Prostate gland (tissue), 2 donors: ENCODE data around the gene GNB1. TPM values are rescaled to one million over a fixed set of nuclear protein-coding genes. Genes with fewer than 3 reads are reported as not detected.

Source experiments
- DNase-seq: peaks from one replicate; pipeline ENCODE4 v3.0.0-alpha.2; 2019; ENCODE audit warnings: low spot score
- H3K27ac ChIP-seq, 2 donors: fragments of 200-600 bp; sonication (generic); 2 replicates each; pipeline ENCODE4 v1.5.1; 2017 to 2019
- H3K27me3 ChIP-seq: fragments of 200-600 bp; sonication (generic); replicated peaks from 2 replicates; pipeline ENCODE4 v1.5.1; 2019; ENCODE audit not compliant: insufficient read depth
- H3K36me3 ChIP-seq, 2 donors: fragments of 200-600 bp; sonication (generic); 1 replicate in 1 of 2; 2 replicates in 1 of 2; pipeline versions ENCODE4 v1.5.1 to v1.8.1; 2017 to 2019
- H3K4me1 ChIP-seq: fragments of 200-600 bp; sonication (generic); replicated peaks from 2 replicates; pipeline ENCODE4 v1.5.1; 2019
- H3K4me3 ChIP-seq, 2 donors: fragments of 200-600 bp; sonication (generic); 2 replicates each; pipeline ENCODE4 v1.5.1; 2017 to 2019
- H3K9me3 ChIP-seq: fragments of 200-600 bp; sonication (generic); 2 replicates; pipeline ENCODE4 v1.5.1; 2017
- POLR2A ChIP-seq: fragments of 450-650 bp; IDR thresholded peaks from one replicate; pipeline ENCODE4 v1.6.1; 2016; ENCODE audit warnings: antibody characterized with exemption, mild to moderate bottlenecking
- POLR2AphosphoS5 ChIP-seq: sonication (generic); formaldehyde crosslinking; IDR thresholded peaks from one replicate; pipeline ENCODE4 v1.6.1; 2017; ENCODE audit warnings: antibody characterized with exemption
- WGBS: methylation state at CpG from one replicate; pipeline ENCODE4 v1.1.5; 2018; 5-methylcytosine and 5-hydroxymethylcytosine counted together
- intact Hi-C: fragments of 100-400 bp; cut with DNase I; formaldehyde crosslinking; loops from one replicate; pipeline ENCODE4 v1.14.2; 2022
- total RNA-seq, 2 donors: library from RNA; depleted of rRNA; stranded (reverse); fragments of >200 nt; gene quantifications; one replicate each; pipeline ENCODE4 v1.1.0, GENCODE V29; 2016
- TF ChIP-seq, protein P1 (sequence below), 4 experiments: fragments of 200-600 bp in 2 of 4; fragments of 450-650 bp in 2 of 4; sonication (generic) in 2 of 4; IDR thresholded peaks; 1 replicate in 3 of 4; 2 replicates in 1 of 4; pipeline ENCODE4 v1.5.1; 2016 to 2019; ENCODE audit warnings: antibody characterized with exemption in 4 of 4, mild to moderate bottlenecking in 2 of 4, moderate library complexity in 2 of 4

Gene GNB1
- total RNA-seq, 2 donors from 2014 or later = 163 to 233 TPM

DNA sequence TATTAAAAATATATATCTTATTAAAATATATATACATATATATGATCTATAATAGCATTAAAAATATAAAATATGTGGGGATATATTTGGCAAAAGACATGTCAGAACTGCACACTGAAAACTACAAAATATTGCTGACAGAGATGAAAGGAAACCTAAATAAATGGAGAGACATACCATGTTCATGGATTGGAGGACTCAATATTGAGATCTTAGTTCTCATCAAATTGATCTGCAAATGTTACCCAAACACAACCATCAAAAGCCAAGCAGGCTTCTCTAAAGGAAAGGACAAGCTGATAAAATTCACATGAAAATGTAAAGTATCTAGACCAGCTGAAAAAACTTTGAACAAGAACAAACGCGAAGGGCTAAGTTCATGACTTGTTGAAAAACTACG, 119.8 kb downstream of the GNB1 start:
- Histone ChIP-seq H3K27me3 (no peaks in the 10 kb centered on the region), H3K27ac (no peak overlapping the region), H3K9me3 (no peaks in the 10 kb centered on the region), H3K4me3 (no peak overlapping the region), H3K36me3 (no peaks in the 10 kb centered on the region), H3K4me1 (peaks cover 6% of the 10 kb centered on the region)
- no peak for TF ChIP-seq POLR2A
- TF ChIP-seq, protein P1, sequence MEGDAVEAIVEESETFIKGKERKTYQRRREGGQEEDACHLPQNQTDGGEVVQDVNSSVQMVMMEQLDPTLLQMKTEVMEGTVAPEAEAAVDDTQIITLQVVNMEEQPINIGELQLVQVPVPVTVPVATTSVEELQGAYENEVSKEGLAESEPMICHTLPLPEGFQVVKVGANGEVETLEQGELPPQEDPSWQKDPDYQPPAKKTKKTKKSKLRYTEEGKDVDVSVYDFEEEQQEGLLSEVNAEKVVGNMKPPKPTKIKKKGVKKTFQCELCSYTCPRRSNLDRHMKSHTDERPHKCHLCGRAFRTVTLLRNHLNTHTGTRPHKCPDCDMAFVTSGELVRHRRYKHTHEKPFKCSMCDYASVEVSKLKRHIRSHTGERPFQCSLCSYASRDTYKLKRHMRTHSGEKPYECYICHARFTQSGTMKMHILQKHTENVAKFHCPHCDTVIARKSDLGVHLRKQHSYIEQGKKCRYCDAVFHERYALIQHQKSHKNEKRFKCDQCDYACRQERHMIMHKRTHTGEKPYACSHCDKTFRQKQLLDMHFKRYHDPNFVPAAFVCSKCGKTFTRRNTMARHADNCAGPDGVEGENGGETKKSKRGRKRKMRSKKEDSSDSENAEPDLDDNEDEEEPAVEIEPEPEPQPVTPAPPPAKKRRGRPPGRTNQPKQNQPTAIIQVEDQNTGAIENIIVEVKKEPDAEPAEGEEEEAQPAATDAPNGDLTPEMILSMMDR (IDR thresholded peaks at IDR 0.05) = no peak
- TF ChIP-seq POLR2AphosphoS5 = no peak
- intact Hi-C loops = no loop called here
- DNase-seq = no peak
- 99% methylated on average over 3 of the region's 3 CpGs for WGBS

DNA sequence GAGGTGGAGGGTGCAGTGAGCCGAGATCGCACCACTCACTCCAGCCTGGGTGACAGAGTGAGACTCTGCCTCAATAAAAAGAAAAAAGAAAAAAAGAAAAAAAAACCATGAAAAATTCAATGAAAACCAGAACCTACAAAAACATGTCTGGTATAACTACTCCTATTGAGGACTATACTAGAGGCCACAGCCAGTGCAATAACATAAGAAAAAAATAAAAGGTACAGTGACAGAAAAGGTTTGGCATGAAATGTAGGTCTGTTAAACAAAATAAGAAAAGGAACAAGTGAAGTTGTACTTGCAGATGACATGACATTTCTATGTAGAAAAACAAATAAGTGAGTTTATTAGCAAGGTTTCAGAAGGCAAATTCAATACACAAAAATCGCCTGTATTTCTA, 120.8 kb downstream of the GNB1 start:
- intact Hi-C loops = no loop called here
- 95% methylated on average over 3 of the region's 3 CpGs for WGBS
- no peaks in the 10 kb centered on the region for H3K4me1 ChIP-seq
- no peak overlapping the region for H3K27ac ChIP-seq
- no peak for TF ChIP-seq POLR2AphosphoS5
- TF ChIP-seq, protein P1 (IDR thresholded peaks at IDR 0.05) = no peak
- TF ChIP-seq POLR2A = no peak
- no peak for DNase-seq
- no peaks in the 10 kb centered on the region for H3K27me3 ChIP-seq
- no peaks in the 10 kb centered on the region for H3K9me3 ChIP-seq
- H3K36me3 ChIP-seq = no peaks in the 10 kb centered on the region
- no peak overlapping the region for H3K4me3 ChIP-seq

DNA sequence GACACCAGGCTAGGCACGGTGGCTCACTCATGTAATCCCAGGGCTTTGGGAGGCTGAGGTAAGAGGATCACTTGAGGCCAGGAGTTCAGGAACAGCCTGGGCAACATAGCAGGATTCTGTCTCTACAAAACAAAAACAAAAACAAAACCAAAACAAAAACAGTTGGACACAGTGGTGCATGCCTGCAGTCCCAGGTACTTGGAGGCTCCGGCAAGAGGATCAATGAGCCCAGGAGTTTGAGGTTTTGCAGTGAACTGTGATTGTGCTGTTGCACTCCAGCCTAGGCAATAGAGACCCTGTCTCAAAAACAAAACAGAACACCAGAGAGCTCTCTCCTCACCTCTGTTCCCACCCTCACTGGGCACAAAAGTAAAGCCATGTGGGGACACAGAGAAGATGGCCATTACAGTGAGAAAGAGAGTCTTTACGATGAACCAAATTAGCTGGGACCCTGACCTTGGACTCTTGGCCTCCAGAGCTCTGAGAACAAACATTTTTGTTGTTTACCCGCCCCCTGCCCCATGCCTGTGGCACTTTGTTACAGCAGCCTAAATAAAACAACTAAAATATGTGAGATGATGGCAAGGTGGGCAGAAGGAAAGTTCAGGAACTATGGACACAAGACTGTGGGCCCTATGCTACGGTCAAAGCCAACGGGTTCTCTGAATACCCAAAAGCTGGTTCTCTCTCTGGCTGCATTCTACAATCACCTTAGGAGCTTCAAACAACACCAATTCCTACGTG, 122.5 kb downstream of the GNB1 start:
- Histone ChIP-seq H3K9me3 (no peaks in the 10 kb centered on the region), H3K4me1 (no peaks in the 10 kb centered on the region), H3K4me3 (no peak overlapping the region), H3K27ac (no peak overlapping the region), H3K36me3 (peaks cover 0 to 7% of the 10 kb centered on the region in 2 donors), H3K27me3 (no peaks in the 10 kb centered on the region)
- 97% methylated on average over 7 of the region's 7 CpGs for WGBS
- intact Hi-C loops = no loop called here
- no peak for TF ChIP-seq POLR2A
- TF ChIP-seq, protein P1 (IDR thresholded peaks at IDR 0.05) = no peak
- no peak for TF ChIP-seq POLR2AphosphoS5
- DNase-seq = no peak

DNA sequence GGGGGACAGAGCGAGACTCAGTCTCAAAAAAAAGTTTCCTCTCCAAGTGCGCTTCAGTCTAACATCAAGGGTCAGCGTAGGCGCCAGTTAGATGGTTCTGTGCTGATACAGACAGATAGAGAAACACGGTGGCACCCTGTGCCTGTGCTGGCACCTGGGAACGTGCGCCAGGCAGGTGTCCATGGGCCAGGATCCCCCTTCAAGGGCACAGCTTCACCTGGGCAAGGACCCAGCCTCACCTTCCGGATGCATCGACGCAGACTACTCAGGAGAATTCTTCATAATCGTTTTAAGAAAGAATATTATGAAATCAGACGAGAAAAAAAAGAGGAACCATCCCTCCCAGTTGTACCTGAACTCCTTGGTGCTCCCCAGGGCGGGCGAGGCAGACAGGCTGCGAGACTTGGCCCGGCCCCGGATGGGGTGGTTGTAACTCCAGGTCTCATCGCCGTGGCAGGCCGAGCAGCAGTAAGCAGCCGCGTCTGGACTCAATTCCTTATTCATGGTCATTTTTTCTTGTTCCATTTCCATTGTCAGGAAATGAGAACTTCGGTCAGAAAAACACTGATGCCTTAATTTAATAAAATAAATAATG, 125.9 kb downstream of the GNB1 start:
- DNase-seq = no peak
- 94% methylated on average over 22 of the region's 23 CpGs for WGBS
- TF ChIP-seq, protein P1 (IDR thresholded peaks at IDR 0.05) = no peak
- TF ChIP-seq POLR2A = no peak
- TF ChIP-seq POLR2AphosphoS5 = no peak
- intact Hi-C loops = no loop called here
- Histone ChIP-seq H3K36me3 (peaks cover 0 to 23% of the 10 kb centered on the region in 2 donors), H3K4me3 (no peak overlapping the region), H3K4me1 (no peaks in the 10 kb centered on the region), H3K27ac (no peak overlapping the region), H3K27me3 (no peaks in the 10 kb centered on the region), H3K9me3 (no peaks in the 10 kb centered on the region)
